GM21717 (cell line): ENCODE data around the gene LIFR.
A peak's percentile ranks its signal among the peaks of the same experiment; 100 is the strongest.

Experiments
- ATAC-seq: cut with Tn5 transposase; IDR thresholded peaks from one replicate; pipeline ENCODE4 v1.9.1; 2021; ENCODE audit warnings: mild to moderate bottlenecking, moderate library complexity; ENCODE audit not compliant: unreplicated experiment

LIFR gene

DNA sequence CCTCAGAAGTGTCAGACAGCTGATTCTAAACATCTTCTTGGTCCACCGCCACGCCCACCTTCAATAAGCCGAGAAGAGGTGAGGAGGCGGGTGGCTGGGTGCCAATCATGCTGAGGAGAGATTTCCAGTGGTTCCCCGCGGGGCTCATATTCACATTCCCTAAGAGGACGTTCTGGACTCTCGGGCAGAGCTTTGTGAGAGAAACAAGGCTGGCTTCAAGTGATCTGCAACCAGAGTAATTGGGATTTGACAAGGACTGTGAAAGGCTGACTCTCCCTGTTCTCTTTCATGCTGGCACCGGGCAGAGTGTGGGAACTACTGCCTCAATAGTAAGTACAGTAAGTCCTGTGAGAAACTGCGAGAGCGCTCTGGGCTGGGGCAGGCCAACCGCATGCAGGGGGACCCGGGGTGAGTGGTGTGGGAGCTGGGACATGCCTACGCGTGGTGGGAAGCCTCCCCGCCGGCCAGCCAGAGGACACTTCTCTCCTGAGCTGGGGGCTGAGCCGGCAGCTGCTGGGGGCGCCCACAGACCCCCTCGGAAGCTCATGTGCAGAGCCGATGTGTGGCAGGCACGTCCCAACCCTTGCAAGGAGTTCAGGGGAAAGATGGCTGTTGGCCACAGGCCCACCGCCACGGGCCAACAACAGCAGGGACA is 110.9 kb downstream of the LIFR start:
- no peak for ATAC-seq

DNA sequence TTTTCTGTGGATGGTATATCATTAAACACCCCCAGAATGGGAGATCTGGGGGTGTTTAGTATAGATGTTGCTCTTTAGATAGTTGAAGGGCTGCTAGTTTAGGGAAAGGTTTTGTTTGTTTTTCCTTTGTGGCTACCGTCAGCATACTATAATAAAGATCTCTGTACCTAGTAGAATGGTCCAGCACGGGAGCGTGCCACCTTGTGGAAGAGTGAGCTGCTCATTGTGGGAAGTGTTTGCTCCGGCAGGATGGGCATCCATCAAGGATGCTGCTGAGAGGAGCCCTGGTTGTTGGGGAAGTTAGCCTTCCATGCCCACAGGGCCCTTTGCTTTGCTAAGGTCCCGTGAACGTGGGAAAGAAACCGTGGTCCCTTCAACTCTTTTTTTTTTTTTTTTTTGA is 113.1 kb downstream of the LIFR start:
- no peak for ATAC-seq

DNA sequence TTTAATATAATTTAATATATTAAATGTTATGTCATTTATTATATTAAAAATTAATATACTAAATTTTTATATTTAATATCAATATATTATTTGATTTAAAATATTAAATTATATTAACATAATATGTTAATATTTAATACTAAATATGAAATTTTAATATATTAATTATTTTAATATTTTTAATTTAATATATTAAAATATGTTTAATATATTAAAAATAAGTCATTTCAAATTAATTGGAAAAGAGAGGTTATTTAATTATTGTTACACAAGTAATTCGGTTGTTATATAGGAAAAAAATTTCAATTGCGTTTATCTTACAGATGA is 114.2 kb downstream of the LIFR start:
- no peak for ATAC-seq

DNA sequence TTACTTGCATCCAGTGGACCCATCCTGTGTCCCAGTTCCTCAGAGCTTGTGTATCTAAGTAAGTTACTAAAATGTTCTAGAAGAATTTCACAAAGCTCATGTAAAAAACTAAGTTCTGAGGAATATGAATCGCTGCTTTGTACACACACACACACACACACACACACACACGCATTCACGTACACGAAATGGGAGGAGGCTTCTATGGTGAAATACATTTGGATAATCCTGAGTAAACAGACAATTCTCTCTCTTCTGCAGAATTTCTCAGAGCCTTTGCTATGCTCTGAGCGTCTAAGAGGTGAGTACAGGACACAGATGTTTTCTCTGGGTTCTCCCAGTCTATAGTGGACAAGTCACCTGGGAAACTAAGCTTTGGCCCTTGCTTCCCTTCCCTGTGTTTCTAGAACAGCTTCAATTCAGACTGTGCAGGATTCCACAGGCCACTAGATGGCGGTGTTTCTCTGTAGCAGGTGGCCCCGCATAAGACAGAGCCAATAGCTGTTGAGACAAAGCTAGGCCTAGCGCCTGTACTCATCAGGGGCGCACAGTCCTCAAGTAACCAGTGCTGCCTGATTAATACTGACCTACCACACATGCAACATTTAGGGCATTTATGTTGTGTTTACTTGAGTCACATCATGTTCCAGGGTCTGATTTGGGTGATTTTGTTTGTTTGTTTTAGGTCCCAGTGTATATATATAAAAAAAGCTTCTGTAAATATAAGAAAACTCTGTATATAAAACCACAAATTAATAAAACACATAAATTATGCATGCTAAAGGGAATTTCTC is 114.8 kb downstream of the LIFR start:
- ATAC-seq, result peak; percentile 96

DNA sequence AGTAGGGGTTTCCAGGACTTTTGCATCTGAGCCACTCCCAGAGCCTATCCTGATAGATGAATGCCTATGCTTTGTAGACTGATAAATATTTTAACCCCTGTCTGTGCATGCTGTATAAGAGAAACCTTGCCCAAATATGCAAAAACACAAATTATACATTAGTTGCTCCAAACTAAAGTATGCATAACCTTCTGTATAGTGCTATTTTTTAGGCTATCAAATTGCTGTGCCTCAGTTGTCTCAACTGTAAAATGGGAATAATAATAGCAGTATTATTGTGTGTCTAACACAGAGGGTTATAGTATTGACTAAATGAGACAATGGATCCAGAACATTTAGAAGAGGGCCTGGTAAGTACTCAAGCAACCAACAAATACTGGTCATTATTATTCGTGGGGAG is 117.7 kb downstream of the LIFR start:
- no peak for ATAC-seq

DNA sequence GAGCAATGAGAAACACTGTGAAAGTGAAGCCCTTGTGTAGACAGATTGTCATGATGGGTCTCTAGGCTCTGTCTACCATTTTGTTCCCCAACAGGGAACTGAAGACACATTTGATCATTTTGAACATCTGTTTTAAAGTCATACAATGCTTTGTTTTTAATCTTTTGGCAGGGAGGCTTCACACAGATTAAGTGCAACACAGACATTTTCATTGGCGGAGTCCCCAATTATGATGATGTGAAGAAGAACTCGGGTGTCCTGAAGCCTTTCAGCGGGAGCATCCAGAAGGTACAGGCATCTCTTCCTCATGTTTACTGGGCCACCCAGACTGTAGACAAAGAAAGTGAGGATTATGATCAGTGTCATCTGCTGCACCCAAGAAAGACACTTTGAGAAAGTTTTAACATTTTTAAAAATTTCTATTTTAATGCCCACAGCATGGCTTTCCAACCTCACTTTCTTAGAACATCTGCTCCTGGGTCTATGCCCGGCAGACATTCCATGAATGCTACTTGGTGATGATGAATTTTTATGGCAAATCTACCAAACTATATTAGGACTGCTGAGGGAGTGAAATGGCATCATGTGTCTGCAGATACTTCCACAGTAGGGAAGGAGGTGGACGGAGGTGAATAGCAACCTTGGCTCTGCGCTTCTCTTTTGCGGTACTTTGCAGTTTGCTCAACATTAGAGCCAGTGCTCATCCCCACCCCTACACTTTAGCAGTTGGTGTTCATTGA is 121.3 kb downstream of the LIFR start:
- ATAC-seq, result no peak

DNA sequence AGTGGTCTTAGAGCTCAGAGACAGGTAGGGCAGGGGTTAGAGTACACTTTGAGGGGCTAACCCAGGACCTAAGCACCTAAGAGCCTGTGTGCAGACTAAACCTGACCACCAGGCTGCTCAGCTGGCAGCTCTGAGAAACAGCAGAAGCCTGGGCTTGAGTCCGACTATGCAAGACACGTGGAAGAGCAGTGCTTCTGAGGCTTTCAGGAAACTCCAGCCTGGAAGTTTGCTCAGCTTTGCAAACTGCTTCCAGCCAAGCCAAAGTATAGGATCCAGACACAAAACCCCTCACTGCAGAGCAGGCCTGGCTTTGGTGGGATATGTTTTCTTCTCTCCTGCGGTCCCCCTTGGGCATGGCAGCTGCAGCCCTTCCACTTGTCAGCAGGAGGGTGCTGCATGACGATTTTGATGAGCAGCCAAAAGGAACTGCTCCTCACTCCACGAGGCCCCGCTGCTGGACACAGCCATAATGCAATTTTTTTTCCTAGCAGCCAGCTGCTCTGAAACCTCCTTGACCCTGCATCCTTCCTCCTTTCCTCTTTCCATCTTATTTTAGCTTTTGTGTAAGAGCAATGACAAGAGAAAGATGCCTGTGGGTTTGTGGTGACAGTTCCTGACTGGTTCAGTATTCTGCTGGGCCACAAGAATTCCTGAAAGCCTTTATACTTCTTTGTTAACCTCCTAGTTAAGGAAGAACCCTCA is 123.1 kb downstream of the LIFR start:
- no peak for ATAC-seq

DNA sequence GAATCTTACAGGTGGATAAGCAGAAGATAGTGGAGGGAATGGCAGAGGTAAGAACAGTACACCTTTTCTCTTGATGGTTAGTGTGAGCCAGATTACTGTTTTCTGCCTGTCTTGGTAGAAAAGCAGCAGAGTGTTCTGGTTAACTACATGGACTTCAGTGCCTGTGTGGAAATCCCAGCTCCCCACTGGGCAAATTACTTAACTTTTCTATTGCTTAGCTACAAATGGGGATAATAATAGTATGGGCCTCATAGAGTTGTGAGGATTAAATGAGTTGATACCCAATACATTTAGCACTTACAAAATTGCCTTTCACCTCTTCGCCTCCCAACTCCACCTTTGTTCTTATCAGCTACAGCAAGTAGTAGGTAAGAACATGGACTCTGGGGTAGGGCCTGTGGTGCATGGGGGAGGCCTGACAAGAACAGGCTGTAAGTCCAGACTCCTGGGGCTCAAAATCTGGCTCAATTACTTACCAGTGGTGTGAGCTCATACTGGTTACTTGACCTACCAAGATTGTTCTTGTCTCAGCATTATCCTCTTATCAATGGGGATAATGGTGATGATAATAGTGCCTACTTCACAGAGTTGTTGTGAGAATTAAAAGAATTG is 125.1 kb downstream of the LIFR start:
- ATAC-seq, result no peak

DNA sequence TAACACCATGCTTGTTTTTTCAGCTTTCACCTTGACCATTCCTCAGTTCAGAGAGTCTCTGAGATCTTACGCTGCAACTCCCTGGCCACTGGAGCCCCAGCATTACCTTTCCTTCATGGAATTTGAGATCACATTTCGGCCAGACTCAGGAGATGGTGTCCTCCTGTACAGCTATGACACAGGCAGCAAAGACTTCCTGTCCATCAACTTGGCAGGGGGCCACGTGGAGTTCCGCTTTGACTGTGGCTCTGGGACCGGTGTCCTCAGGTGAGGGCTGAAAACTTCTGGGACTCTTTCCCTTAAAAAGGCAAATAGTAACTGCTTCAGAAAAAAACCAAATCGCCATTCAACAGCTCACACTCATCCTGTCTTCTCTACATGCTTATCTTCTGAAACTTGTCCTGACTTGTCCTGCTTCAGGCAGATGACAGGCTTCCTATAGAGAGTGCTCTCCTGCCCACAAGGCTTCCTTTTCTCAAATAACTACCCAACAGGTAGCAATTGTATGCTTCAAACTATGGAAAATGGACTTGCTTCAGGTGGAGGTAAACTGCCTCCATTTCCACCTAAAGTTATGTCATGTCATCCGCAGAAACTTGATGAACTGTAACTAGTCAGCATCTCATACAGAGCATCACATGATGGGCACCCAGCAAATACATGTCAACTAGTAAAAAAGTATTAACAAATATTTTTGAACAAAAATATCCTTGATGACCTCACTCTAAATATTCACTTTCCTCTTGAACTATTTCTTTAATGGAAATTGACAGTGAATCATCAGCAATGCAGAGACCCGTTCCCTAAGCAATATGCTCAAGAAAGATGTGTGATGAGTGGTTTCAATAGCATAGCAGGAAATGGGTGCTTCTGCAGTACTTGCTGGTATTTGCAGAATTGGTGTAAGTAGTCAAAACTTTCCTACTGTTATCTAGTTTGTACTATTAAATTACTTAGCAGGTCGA is 129.2 kb downstream of the LIFR start:
- ATAC-seq, result no peak

DNA sequence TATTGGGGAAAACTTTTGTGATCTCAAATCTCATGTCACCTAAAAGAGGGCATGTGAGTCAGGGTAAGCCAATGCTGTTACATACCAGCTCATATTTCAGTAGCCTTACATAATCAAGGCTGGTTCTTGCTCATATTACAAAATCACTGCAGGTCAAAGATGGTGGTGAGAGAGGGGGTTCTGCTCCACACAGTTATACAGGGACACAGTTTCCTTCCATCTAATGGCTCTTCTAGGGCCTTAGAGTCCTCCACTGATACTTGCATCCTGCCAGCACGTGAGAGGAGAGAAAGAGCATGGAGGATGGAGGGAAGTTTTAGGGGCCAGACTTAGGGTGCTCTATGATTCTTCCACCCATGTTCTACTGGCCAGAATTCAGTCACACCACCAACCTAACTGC is 130.0 kb downstream of the LIFR start:
- ATAC-seq, result no peak
